Measurements from ENCODE around the gene ARHGAP29.

DNA sequence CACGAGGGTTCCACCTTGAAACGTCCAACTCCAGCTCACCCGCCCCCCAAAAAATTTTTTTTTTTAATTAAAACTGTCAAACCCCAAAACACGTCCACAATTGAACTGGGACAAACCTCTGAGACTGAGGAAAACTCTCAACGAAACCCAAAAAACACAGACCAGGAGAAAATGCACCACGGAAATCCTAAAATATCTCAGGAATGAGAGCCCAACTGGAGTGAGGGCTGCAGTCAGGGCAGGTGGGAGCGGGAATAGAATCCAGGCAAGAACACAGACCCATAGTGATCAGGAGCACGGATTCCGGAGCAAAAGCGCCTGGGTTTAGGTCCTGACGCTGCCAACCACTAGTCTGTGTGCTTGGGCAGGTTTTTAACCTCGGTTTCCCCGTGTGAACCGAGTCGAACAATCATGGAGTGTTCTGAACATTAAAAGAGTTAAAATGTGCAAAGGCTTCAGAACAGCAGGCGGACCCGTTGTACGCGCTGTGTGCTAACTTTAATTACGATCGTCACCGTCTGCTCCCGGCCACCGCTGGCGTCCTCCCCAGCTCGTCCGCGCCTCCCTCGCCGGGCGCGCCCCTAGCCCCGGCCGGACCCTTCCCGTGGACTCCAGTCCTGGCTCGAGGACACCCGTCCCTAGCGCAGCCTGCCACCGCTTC, 624 bp downstream of the ARHGAP29 start:
- TF ChIP-seq CTCF (IDR thresholded peaks at IDR 0.05; ENCODE audit: poor library complexity): peak; percentile 27
- TF ChIP-seq EZH2 (IDR thresholded peaks at IDR 0.05; ENCODE audit: borderline replicate concordance): no peak
- TF ChIP-seq EZH2phosphoT487 (IDR thresholded peaks at IDR 0.05; ENCODE audit: low read depth, severe bottlenecking, unreplicated experiment): no peak
